ENCODE results near the gene MB.
A peak's percentile ranks its signal among the peaks of the same experiment; 100 is the strongest.

Gene MB

DNA sequence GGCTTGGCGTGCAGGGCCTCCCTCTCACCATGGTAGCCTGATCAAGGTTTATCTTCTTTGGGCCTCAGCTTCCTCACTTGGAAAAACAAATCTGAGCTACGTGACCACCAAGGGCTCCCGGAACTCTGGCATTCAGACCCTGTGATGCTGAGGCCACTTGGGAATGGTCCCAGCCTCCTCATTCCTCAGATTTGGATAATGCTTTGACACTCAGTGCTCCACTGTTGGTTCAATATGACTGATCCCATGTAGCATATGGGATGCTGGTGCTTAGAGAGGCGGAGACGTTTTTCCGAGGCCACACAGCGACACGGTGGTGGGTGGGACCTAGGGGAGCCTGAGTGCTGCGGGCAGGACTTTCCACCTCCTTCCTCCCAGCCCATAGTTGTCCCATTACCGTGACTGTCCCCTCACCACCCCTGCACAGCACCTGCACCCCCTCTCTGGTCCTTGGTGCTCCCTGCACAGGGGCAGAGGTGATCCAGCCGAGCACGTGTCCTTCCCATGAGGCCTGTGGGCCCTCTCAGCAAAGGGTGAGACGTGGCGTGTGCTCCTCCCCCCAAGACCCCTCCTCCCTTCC, 23.1 kb downstream of the MB start:
- no peak for DNase-seq (ENCODE audit: low read depth)

DNA sequence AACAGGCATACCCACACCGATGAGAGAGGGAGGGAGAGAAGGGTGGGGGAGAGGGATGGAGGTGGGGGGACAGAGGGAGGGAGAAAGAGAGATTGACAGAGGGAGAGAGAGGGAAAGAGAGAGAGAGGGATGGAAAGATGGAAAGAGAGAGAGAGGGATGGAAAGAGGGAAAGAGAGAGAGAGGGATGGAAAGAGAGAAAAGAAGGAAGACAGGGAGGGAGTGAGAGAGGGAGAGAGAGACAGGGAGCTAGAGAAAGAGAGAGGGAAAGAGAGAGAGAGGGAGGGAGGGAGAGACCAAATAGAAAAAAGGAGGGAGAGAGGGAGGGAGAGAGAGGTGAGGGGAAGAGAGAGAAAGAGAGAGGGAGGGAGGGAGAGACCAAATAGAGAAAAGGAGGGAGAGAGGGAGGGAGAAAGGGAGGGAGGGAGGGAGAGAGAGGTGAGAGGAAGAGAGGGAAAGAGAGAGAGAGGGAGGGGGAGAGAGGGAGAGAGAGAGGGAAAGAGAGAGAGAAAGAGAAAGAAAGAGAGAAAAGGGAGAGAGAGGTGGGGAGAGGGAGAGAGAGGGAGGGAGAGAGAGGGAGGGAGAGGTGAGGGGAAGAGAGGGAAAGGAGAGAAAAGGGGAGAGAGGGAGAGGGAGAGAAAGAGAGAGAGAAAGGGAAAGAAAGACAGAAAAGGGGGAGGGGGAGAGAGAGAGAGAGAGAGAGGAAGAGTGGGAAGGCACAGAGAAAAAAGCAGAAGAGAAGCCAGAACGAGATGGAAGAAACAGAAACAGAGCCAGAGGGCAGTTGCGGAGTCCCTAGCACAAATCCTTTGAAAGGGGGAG, 23.8 kb downstream of the MB start:
- no peak for DNase-seq (ENCODE audit: low read depth)

DNA sequence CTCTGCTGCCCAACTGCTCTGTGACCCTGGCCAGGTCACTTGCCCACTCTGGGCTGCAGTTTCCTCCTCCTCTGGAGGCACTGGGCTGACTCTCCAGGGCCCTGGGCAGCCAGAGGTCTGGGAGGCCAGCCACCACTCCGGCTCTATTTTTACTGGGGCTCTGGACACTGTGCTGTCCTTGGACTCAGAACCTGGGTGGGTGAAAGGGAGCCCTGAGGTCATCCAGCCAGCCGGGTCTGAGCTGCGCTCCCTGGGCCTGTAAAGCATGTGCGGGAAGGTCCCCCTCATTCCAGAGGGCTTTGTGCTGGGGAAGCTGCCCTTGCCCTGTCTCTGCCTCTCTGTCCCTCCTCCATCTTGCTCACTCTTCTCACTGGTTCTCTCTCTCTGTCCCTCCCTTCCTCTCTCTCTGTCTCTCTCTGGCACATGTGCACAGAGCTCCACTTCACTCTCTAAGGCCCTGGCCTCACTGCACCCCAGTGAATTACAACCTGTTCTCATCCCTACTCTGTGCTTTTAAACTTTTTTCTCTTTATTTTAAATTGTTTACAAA, 24.6 kb downstream of the MB start:
- DNase-seq (ENCODE audit: low read depth): no peak

DNA sequence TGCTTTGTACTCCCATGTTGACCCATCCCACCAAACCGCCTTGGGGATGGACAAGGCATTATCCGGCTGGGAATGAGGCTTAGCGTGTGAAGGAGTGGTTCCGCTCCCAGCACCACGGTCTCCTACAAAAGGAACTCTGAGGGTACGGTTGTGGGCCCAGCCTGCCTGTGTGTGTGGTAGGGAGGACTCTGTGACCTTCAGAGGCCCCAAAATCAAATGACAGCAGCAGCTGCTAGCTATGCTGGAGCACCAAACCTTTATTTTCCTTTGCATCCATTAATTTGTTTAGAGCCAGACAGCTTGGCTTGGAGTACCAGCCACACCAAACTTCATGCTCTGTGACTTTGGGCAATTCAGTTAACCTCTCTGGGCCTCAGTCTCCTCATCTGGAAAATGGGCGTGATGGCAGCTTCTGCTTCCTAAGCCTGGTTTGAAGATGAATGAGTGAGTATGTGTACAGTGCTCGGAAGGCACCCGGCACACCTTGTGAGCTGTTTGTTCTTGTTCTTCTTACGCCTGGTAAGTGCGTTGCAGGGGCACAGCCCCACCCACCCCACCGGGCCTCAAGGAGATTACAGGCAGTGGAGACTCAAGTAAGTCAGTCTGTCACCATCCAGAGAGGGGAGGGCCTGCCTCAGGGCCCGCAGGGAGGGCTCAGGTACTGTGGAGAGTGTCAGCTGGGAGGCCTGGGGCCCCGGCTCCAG, 25.3 kb downstream of the MB start:
- no peak for DNase-seq (ENCODE audit: low read depth)

DNA sequence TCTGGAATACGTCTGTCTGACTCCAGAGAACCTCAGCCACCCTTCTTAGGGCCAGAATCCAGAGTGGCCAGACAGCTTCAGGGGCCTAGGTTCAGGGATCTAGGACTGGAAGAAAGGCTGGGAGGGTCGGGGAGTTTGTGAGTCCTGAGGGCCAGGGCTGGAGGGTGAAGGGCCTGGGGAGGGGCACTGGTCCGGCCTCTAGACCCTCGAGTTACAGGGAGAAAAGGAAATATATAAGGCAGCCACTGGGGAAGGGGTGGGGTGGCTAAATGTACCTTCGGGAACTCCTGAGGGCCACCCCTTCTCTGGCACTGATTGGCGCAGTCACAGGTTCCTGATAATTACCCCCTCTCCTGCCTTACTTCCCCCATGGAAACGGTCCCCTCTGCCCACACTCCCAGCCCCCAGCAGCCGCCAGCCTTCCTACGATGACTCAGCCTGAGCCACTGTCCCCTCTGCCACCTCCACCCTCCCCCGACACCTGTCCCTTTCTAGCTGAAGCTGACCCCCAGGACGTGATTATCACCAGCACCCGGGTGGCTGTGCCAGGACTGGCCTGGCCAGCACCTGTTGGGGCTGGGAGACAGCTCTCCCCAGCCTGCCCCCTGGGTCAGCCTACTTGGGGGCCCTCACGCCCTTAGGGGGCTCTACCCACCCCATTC, 26.4 kb downstream of the MB start:
- DNase-seq (ENCODE audit: low read depth): no peak

DNA sequence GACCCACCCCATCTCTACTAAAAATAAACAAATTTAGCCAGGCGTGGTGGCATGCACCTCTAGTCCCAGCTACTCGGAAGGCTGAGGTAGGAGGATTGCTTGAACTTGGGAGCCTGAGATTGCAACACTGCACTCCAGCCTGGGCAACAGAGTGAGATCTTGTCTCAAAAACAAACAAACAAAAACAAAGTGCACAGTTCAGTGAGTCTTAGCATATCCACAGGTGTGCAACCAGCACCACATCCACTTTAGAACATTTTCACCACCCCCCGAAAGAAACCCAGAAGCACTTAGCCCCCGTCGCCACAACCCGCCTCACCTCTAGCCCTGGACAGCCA, 27.4 kb downstream of the MB start:
- no peak for DNase-seq (ENCODE audit: low read depth)

DNA sequence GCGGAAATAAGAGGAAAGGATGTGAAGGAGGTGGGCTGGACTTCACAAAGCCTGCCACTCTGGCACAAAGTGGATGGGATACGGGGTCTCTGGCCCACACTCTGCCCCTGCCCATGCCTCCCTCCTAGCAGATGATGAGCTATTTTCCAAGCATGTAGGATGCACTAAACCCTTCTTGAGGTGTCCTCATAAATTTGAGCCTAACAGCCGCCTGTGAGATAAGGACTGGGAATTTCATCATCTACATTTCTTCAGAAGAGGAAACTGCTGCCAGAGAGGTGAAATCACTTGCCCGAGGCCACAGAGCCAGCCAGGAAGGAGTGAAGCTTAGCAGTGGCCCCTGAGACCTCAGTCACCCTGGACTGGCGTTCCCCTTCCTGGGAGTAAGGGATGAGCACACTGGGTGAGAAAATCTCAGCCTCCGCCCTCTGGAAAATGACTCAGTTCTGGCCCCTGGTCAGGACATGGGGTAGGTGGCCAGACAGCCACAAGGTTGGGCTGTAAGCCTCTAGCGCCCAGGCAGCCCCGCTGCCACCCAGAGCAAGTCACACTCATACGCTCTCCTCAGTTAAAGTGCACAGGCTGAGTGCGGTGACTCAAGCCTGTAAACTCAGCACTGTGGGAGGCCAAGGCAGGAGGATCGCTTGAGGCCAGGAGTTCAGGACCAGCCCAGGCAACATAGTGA, 27.9 kb downstream of the MB start:
- peak; percentile 95 for DNase-seq (ENCODE audit: low read depth)

DNA sequence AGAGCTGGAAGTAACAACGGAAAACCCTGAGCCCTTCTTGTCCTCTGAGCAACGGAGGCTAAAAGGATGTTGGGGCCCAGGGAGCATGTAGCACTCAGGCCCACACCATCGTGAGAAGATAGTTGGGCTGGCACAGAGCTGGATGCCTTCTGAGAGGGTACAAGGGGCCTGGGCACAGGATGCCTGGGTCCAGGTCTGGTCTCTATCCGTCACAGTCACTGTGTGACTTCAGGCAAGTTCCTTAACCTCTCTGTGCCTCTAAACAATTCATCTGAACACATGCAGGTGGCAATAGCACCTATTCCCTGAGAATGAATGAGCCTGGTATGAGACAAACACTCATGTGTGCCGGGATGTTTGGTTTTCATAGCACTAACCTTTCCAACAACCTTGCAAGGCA, 29.2 kb downstream of the MB start:
- DNase-seq (ENCODE audit: low read depth): no peak

DNA sequence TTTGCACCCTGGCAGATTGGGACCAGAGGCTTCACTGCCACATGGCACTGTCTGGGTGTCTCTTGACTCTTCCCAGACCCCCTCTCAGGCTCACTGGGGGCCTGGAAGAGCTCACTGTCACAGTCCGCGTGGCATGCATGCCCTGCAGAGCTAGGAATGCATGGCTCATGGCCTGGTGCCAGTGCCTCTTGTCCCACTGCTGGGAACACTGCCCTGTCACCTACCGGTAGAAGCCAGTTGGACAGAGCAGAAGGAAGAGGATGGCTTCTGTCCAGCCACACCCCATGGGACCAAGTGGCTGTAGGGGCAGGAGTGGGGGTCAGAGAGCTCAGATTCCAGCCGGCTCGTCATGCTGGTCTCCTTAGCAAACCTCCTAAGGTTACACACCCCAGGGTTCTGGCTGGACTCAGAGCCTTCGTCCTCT, 29.7 kb downstream of the MB start:
- DNase-seq (ENCODE audit: low read depth): no peak

DNA sequence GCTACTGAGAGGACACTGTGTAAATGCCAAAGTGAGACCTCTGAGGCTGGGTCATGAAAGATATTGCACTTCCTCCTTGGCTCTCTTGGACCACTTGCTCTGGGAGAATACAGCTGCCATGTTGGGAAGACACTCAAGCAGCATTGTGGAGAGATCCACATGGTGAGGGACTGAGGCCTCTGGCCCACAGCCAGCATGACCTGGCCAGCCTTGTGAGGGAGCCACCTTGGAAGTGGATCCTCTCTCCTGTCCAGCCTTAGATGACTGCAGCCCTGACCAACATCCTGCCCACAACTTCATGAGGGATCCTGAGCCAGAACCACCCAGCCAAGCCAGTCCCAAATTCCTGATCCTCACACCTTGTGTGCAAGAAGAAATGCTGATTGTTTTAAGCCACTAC, 30.4 kb downstream of the MB start:
- no peak for DNase-seq (ENCODE audit: low read depth)

DNA sequence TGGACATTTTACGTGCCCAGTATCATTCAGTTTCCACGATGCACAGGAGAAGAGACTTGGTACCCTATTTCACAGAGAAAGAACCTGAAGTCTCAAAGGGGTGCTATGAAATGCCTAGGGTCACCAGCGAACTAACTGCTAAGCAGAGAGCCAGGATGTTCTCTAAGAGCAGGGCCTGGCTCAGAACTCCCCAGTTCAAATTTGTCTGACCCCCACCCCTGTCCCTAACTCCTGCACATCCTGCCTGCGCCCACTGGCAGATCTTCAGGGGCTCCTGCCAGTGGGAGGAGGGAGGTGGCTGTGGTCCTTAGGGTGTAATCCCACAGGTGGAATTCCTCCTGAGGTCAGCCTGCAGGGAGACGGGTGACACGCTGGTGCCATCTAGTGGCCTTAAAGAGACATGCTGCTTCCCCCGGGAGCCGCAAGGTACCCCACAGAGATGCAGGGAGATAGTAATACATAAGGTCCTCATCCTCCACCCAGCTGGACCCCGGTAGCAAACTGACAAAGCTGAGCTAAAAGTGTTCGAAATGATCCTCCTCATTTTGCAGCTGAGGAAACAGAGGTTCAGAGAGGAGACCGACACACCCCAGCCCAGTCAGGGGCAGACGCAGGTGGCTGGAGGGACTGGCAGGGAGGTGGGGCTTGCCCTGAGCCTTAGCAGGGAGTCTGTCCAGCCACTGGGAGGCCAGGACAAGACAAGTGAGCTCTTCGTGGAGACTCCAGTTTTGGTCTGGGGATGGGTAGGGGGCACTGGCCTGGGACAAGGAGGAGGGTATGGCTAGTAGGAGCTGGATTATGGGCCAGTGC, 34.1 kb downstream of the MB start:
- DNase-seq (ENCODE audit: low read depth): no peak

DNA sequence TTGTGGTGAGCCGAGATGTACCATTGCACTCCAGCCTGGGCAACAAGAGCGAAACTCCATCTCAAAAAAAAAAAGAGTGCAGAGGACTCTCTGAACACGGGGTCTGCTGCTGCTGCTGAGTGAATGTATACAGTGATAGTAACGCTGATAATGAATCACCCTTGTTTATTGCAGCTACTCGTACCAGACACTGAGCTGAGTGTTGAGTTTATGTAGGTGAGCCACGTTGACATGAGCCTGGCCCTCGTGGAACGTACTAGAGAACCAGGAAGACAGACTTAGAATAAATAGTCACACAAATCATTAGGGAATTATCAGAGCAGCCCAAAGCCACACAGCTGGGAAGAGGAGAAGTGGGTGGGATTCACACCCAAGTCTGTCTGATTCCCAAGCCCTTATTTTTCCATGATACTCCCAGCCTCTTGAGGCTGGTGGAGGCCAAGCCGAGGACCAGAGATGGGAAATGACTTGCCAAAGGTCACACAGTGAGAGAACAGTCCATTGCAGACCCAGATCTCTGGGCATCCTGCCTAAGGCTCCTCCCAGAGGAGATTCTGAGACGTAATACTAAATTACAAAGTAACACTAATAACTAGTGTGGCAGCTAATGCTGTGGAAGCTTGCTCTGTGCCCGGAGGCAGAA, 34.8 kb downstream of the MB start:
- DNase-seq (ENCODE audit: low read depth): no peak

DNA sequence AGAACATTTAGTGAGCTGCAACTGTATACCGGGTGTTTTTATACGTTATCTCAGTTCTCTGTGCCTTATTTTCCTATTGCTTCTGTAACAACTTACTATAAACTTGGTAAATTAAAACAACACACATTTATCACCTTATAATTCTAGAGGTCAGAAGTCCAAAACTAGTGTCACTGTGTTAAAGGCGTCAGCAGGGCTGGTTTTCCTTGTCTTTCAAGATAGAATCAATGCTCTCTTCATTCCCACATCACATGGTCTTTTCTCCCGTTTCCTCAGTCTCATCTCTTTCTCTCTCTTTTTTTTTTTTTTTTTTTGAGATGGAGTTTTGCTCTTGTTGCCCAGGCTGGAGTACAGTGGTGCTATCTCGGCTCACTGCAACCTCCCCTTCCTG, 36.1 kb downstream of the MB start:
- no peak for DNase-seq (ENCODE audit: low read depth)

DNA sequence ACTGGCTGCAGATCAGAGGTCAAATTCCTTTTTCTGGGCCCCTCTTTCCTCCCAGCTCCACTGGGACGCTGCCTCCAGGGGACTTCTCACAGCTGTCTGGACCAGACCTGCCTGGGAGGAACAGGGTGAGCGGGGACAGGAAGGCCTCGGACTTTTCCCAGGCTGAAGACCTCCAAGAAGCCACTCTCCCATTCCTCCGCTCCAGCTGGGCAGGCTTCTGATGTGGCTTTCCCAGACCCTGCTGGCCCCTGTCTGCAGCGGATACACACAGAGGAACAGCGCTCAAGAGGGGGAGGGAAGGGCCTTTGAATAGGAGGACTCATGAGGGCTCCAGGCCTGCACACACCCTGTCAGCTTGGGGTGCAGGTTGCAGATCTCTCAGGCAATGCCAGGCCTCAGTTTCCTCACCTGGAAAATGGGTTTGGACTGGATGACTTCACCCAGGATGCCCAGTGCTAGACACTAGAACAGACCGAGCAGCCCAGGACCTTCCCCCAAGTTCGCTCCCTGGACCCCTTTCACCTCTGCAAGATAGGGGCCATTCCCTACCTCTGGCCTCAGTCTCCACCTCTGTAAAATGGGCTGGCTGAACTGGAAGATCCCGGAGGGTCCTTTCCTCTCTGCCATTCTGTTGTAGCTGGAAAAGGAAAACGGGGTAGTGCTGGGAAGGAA, 36.6 kb downstream of the MB start:
- no peak for DNase-seq (ENCODE audit: low read depth)

DNA sequence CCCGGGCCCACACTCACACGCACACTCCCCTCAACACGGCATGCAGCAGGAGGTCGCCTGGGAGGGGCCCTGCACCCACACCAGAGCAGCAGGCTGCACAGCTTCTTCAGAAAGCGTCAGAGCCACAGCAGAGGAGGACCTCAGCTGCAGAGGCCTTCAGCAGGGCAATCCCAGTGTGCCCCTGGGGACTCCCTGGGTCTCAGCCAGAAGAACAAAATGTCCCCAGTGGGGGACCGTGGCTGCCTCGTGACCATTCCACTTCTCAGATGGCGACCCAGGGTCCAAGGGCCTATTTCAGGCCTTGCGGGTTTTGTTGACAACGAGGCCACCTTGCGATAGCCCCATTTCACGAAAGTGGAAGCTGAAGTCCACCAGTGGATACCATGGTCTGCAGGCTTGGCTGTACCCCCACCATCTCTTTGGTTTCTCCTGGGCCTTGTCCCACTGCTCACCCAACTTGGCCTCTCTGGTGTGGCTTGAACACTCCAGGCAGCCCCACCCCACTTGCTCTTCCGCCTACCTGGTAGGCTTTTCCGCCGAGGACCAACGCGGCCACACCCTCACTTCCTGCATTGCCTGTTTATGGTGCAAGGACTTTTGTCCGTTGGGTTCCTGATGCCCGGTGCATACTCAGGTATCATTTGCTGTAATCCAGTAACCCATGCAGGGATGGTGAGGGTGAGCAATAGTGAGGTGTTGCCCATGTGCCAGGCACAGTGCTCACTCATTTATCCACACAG, 38.1 kb downstream of the MB start:
- DNase-seq (ENCODE audit: low read depth): no peak

DNA sequence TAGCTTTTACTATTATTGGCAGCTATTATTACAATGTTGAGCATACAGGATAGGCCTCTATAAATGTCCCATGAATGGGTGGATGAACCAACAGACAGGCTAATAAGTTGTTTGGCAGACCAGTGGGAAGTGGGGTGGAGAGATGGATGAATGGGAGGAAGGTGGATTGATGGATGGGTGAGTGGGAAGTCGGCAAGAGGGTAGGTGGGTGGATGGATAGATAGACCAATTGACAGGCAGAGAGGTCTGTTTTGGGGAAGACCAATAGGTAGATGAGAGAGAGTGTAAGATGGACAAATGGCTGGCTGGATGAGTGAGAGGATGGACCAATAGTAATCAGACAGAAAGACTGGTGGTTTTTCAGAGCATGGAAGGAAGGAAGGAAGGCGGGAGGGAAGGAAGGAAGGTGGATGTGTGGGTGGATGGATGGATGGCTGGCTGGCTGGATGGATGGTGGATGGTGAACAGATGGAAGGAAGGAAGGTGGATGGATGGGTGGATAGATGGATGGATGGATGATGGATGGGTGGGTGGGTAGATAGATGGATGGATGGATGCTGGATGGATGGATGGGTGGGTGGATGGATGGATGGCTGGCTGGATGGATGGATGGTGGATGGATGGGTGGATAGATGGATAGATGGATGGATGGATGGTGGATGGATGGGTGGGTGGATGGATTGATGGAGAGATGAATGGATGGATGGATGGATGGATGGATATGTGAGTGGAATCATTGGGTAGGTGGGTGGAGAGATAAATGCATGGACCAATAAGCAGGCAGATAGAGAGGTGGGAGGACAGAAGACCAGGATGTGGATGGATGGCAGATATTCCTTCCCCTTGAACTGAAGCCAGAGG, 39.1 kb downstream of the MB start:
- no peak for DNase-seq (ENCODE audit: low read depth)

DNA sequence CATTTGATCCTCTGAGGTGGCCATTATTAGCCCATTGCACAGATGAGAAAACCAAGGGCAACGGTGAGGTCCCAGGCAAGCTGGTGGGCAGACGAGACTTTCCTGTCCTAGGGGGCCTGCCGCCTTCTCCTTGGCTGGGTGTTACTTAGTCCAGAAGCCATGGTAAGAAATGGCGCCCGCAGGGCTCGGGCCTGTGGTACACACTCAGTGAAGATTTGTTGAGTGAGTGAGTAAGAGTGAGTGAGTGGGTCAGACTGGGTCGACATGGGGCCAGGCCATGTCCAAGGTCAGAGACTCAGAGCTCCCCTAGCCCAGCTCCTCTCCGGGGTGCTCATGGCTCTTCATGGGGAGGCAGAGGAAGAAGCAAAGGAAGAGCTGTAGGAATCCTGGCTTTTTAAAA, 40.5 kb downstream of the MB start:
- DNase-seq (ENCODE audit: low read depth): no peak

DNA sequence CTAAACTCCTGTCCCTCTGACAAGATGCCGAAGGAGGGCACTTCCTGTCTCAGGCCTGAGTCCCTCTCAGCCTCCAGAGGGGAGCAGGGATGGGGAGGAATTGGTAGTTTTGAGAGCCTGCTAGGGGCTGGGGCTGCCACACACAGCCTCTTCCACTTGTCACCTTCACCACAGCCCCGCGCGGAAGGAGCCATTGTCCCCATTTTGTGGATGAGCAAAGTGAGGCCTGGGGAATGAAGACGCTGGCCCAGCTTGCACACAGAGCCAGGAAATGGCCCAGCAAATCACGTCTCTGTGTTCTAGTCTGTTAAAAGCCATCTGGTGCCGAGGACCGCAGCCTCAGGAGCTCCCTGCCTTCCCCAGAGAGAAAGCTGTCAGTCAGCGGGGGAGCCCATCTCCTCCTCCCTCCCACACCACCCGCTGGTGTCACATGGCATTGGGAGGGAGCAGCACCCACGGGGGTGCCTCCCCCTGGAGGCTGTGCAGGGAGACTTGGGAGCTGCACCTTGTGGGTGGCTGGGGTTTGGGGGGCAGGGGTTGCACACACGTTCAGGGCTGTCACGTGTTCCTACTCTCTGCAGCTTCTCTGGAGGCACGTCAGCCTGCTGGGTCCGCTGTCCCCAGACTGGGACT, 41.9 kb downstream of the MB start:
- no peak for DNase-seq (ENCODE audit: low read depth)
